GM08714 (cell line): ENCODE data around the gene LOXL3.
A peak's percentile ranks its signal among the peaks of the same experiment; 100 is the strongest.
"Not testable (repeated sequence)": the region's sequence is repeated elsewhere in the genome, so short reads cannot be mapped to it uniquely, and the experiment has no call there.

Source experiments
- H3K4me3 ChIP-seq: fragments of 200-500 bp; sonication (Bioruptor generic); 2 replicates; pipeline ENCODE4 v1.5.1; 2014; ENCODE audit warnings: mild to moderate bottlenecking, low read length, inconsistent platforms
- ZNF274 ChIP-seq: IDR thresholded peaks from 2 replicates; pipeline ENCODE4 v1.6.1; 2012; ENCODE audit warnings: mild to moderate bottlenecking, low read depth, low read length

LOXL3 gene

GRCh38 chr2:74564222-74564621, 10.5 kb upstream of the LOXL3 start:
- no peak overlapping the region for H3K4me3 ChIP-seq
- TF ChIP-seq ZNF274: no peak

GRCh38 chr2:74562126-74562775, 8.5 kb upstream of the LOXL3 start:
- no peak for TF ChIP-seq ZNF274
- no peak overlapping the region for H3K4me3 ChIP-seq

- not testable (repeated sequence) for H3K4me3 ChIP-seq
Measured at GRCh38 chr2:74561022-74561421, 7.3 kb upstream of the LOXL3 start.

- no peak overlapping the region for H3K4me3 ChIP-seq
- TF ChIP-seq ZNF274: no peak
Measured at GRCh38 chr2:74560591-74560990, 6.8 kb upstream of the LOXL3 start.

GRCh38 chr2:74559912-74560311, 6.2 kb upstream of the LOXL3 start:
- no peak for TF ChIP-seq ZNF274

GRCh38 chr2:74558284-74559230, 4.8 kb upstream of the LOXL3 start:
- no peak for TF ChIP-seq ZNF274

More at GRCh38 chr2:74559912-74560311, 6.2 kb upstream of the LOXL3 start:
- H3K4me3 ChIP-seq: no peak overlapping the region

GRCh38 chr2:74556831-74557370, 3.2 kb upstream of the LOXL3 start:
- no peak for TF ChIP-seq ZNF274
- no peak overlapping the region for H3K4me3 ChIP-seq

More at GRCh38 chr2:74558284-74559230, 4.8 kb upstream of the LOXL3 start:
- no peak overlapping the region for H3K4me3 ChIP-seq

- peak overlapping the region; percentile 96; the same call in 1 of the 2 replicates for H3K4me3 ChIP-seq
- TF ChIP-seq ZNF274: no peak
Measured at GRCh38 chr2:74556159-74556558, 2.4 kb upstream of the LOXL3 start.

- TF ChIP-seq ZNF274: no peak
- peak overlapping the region; percentile 96; the same call in 1 of the 2 replicates for H3K4me3 ChIP-seq
Measured at GRCh38 chr2:74555610-74556103, 1.9 kb upstream of the LOXL3 start.

- TF ChIP-seq ZNF274: no peak
- peak overlapping the region; percentile 96 for H3K4me3 ChIP-seq
Measured at GRCh38 chr2:74554820-74555531, 1.2 kb upstream of the LOXL3 start.

- H3K4me3 ChIP-seq: peak overlapping the region; percentile 96; the same call in 1 of the 2 replicates
- no peak for TF ChIP-seq ZNF274
Measured at GRCh38 chr2:74552914-74553811, 579 bp downstream of the LOXL3 start.

GRCh38 chr2:74551942-74552913, 1.5 kb downstream of the LOXL3 start:
- TF ChIP-seq ZNF274: no peak
- H3K4me3 ChIP-seq: peak overlapping the region; percentile 48; the same call in 1 of the 2 replicates

GRCh38 chr2:74551530-74551929, 2.2 kb downstream of the LOXL3 start:
- H3K4me3 ChIP-seq: peak overlapping the region; percentile 48; the same call in 1 of the 2 replicates
- TF ChIP-seq ZNF274: no peak
